SK-N-SH treated with all-trans-retinoic acid at 6 μM for 48 hours (cell line): Measurements from ENCODE around the gene KLK3.

Source experiments
- ARNTL ChIP-seq: fragments of 450-650 bp; formaldehyde crosslinking; IDR thresholded peaks from 2 replicates; pipeline ENCODE4 v1.5.0; 2020; ENCODE audit warnings: low read depth, mild to moderate bottlenecking, moderate library complexity, borderline replicate concordance
- BACH2 ChIP-seq: fragments of 250-450 bp; sonication (Bioruptor Pico); IDR thresholded peaks from 2 replicates; pipeline ENCODE4 v1.9.0; 2021; ENCODE audit warnings: mild to moderate bottlenecking, borderline replicate concordance
- CREB5 ChIP-seq: fragments of 250-450 bp; sonication (Bioruptor Pico); IDR thresholded peaks from 2 replicates; pipeline ENCODE4 v1.5.1; 2020; ENCODE audit warnings: low read depth, mild to moderate bottlenecking, moderate library complexity
- CSDC2 ChIP-seq: fragments of 250-450 bp; sonication (Bioruptor Pico); IDR thresholded peaks from 2 replicates; pipeline ENCODE4 v1.5.0; 2020; ENCODE audit warnings: mild to moderate bottlenecking, moderate library complexity
- PATZ1 ChIP-seq: fragments of 250-450 bp; sonication (Bioruptor Pico); IDR thresholded peaks from 2 replicates; pipeline ENCODE4 v1.8.0; 2020; ENCODE audit warnings: mild to moderate bottlenecking, moderate library complexity, borderline replicate concordance
- ZFP3 ChIP-seq: fragments of 250-450 bp; sonication (Bioruptor Pico); IDR thresholded peaks from 2 replicates; pipeline ENCODE4 v1.5.0; 2020; ENCODE audit warnings: mild to moderate bottlenecking, moderate library complexity
- ZFP30 ChIP-seq: fragments of 450-650 bp; formaldehyde crosslinking; IDR thresholded peaks from 2 replicates; pipeline ENCODE4 v1.5.0; 2022; ENCODE audit warnings: mild to moderate bottlenecking, moderate library complexity

GRCh38 chr19:50831026-50831396, 23.7 kb upstream of the KLK3 start:
- TF ChIP-seq BACH2 (CRISPR knock-in tag) (no peak), PATZ1 (CRISPR knock-in tag) (no peak), ARNTL (CRISPR knock-in tag) (no peak), CREB5 (CRISPR knock-in tag) (no peak), CSDC2 (CRISPR knock-in tag) (no peak), ZFP3 (CRISPR knock-in tag) (no peak), ZFP30 (CRISPR knock-in tag) (no peak)
